Stimulated activated CD4-positive, alpha-beta T cell treated with anti-CD3 and anti-CD28 coated beads, Interleukin-1b, Interleukin-23, amount 100 ng/mL, for 24 hours (primary cell): ENCODE measurements around the gene IGFL4.
A peak's percentile ranks its signal among the peaks of the same experiment; 100 is the strongest.

Source experiments
- DNase-seq, 4 experiments: peaks; one replicate each; pipeline ENCODE4 v3.0.0-alpha.2; 2020; ENCODE audit warnings: low read depth in 4 of 4, low spot score in 1 of 4

IGFL4 gene

DNA sequence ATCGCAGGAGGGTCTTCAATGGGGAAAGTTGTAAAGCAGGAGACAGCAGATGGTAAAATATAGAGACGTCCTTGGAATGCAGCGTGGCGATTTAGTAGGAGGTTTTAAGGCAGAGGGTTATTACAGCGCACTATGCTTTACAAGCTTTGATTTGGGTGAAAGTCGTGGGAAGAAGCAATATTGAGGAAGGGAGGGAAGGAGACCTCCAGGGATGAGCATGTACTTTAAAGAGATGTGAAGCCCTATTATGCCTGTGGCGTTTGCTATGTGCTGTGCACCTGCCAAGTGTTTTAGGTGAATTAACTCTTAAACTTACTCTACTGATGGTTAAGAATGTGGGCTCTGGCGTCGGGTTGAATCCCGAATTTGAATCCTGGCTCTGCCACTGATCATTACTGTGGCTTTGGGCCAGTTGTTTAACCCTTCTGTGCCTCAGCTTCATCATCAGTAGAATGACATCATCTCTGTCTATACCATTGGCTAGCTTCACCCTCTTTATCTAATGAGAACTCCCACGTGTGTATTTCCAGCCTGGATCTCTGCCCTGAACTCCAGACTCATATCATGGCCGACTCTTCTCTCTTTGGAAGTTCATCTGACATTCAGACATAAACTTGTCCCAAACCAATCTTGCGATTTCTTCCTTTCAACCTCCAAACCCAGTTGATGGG lies 45.0 kb downstream of the IGFL4 start:
- DNase-seq: no peak

DNA sequence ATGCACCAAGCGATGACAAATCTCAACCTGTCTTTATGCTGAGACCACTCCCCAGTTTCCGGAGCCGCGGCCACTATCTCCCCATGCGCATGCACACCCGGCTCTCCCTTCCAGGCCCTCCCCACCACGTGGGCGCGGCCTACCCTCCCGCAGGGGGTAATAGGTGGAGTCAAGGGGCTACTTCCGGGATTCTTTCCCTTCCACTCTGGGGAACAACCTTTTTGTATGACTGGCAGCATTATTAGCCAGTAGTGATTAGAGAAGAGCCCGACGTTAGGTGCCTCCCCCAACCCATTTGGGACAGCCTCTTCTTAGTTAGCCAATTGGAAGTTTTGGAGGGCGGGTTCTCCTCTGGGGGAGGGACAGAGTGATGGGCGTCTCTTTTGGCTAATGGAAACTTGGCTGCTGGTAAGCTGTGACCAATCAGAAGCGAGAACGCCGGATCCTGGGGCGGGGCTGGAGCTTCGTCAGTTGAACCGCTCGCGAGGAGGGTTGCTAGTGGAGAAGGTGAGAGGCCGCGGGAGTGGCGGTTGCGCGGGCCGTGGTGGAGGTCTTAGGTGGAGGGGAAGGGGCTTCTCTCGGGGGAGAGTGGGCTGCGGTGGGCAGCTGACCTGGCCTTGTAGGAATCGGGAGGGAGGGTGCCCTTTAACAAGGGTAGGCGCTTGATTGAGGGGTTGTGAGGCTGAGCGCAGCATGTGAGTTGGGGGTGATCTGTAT lies 45.6 kb downstream of the IGFL4 start, which contains the start of gene CCDC61:
TSS of gene CCDC61 (plus strand) at position 470 of the 717 bp plus-strand sequence. CDS start 7,552 bp downstream, outside the sequence.
- peak; percentile 88 to 92 (median 91) for DNase-seq

DNA sequence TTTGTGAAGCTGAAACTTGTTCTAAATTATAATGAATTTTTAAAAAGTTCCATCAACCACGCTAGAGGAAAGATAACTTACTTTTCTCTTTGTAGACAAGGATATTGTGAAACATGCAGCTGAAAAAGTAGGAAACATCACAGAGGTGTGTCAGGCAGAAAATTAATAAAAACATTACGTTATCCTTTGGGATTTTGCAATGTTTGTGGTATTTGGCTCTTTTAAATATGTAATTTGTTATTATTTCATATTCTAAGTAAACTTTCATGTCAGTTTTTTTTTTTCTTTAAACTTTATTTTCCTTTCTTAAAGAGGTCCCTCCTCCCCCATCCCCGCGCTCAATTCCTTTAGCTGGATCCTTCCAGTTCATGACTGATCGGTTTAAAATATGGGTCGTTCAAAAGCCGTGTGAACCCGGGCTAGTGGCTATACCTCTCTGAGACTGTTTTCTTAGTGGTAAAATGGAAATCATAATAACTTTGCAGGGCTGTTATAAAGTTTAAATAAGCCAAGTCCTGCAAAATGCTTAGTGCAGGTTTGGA lies 46.3 kb downstream of the IGFL4 start:
- DNase-seq: no peak

DNA sequence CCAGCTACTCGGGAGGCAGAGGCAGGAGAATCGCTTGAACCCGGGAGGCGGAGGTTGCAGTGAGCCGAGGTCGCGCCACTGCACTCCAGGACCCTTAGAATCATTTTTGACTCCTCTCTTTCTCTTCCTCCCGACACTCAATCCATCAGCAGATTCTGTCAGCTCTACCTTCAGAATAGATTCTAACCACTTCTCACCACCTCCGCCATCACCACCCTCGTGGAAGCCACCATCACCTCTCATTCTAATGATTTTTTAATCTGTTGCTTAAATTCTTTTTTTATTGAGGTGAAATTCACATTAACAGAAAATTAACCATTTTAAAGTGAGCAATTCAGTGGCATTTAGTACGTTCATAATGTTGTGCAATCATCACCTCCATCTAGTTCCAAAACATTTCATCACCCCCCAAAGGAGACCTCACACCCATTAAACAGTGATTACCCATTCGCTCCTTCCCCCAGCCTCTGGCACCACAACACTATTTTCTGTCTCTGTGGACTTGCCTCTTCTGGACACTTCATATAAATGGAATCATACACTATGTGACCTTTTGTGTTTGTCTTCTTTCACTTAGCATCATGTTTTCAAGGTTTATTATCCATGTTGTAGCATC lies 50.6 kb downstream of the IGFL4 start:
- DNase-seq: no peak
